Neuronal stem cell (in vitro differentiated cells): ENCODE results near the gene MYPN.

Source experiments
- DNase-seq: peaks from one replicate; pipeline ENCODE4 v3.0.0-alpha.2; 2013; ENCODE audit warnings: low spot score
- H2AFZ ChIP-seq: one replicate; pipeline ENCODE4 v1.6.1; 2013; ENCODE audit warnings: mild to moderate bottlenecking, low read length, inconsistent platforms
- H2AK5ac ChIP-seq: 2 replicates; pipeline ENCODE4 v1.6.1; 2013; ENCODE audit warnings: low read depth, mild to moderate bottlenecking, inconsistent platforms, low read length, moderate library complexity, mixed read lengths
- H2BK120ac ChIP-seq: 2 replicates; pipeline ENCODE4 v1.6.1; 2013; ENCODE audit warnings: low read depth, mild to moderate bottlenecking, inconsistent platforms, low read length, moderate library complexity, mixed read lengths
- H2BK12ac ChIP-seq: one replicate; pipeline ENCODE4 v1.6.1; 2013; ENCODE audit warnings: low read length, inconsistent platforms
- H2BK15ac ChIP-seq: 2 replicates; pipeline ENCODE4 v1.6.1; 2013; ENCODE audit warnings: mild to moderate bottlenecking, low read length, inconsistent platforms, mixed read lengths
- H2BK5ac ChIP-seq: one replicate; pipeline ENCODE4 v1.6.1; 2013; ENCODE audit warnings: inconsistent platforms, mild to moderate bottlenecking, low read length, moderate library complexity
- H3K14ac ChIP-seq: one replicate; pipeline ENCODE4 v1.6.1; 2013; ENCODE audit warnings: low read length, inconsistent platforms
- H3K18ac ChIP-seq: 2 replicates; pipeline ENCODE4 v1.6.1; 2013; ENCODE audit warnings: low read length, inconsistent platforms
- H3K23ac ChIP-seq: 2 replicates; pipeline ENCODE4 v1.6.1; 2013; ENCODE audit warnings: low read depth, mild to moderate bottlenecking, mixed read lengths, low read length, inconsistent platforms; ENCODE audit not compliant: poor library complexity
- H3K27ac ChIP-seq: replicated peaks from 3 replicates; pipeline ENCODE4 v1.5.1; 2013; ENCODE audit warnings: low read length, inconsistent platforms
- H3K27me3 ChIP-seq, 3 experiments: 2 replicates each; pipeline ENCODE4 v1.6.1; 2013; ENCODE audit warnings: low read length in 3 of 3, mild to moderate bottlenecking in 2 of 3, inconsistent platforms in 1 of 3, low read depth in 1 of 3, mixed read lengths in 1 of 3, moderate library complexity in 1 of 3; ENCODE audit not compliant: control insufficient read depth in 3 of 3, insufficient read depth in 3 of 3
- H3K36me3 ChIP-seq, 2 donors: replicated peaks in 1 of 2; 2 replicates each; pipeline ENCODE4 v1.6.1; 2013; ENCODE audit warnings: low read length in 2 of 2; ENCODE audit not compliant: control insufficient read depth in 2 of 2, insufficient read depth in 2 of 2
- H3K4ac ChIP-seq: 2 replicates; pipeline ENCODE4 v1.6.1; 2013; ENCODE audit warnings: inconsistent platforms, mild to moderate bottlenecking, low read length, moderate library complexity
- H3K4me1 ChIP-seq, 2 donors: 1 replicate in 1 of 2; 2 replicates in 1 of 2; pipeline ENCODE4 v1.6.1; 2013; ENCODE audit warnings: low read length in 2 of 2, low read depth in 1 of 2; ENCODE audit not compliant: control insufficient read depth in 2 of 2, insufficient read depth in 1 of 2
- H3K4me2 ChIP-seq: one replicate; pipeline ENCODE4 v1.6.1; 2013; ENCODE audit warnings: mild to moderate bottlenecking, low read length, inconsistent platforms; ENCODE audit not compliant: insufficient read depth, poor library complexity, severe bottlenecking
- H3K4me3 ChIP-seq, 2 donors: 2 replicates each; pipeline ENCODE4 v1.5.1; 2013; ENCODE audit warnings: low read length in 2 of 2, mild to moderate bottlenecking in 2 of 2, inconsistent platforms in 1 of 2, moderate library complexity in 1 of 2
- H3K79me1 ChIP-seq: one replicate; pipeline ENCODE4 v1.6.1; 2013; ENCODE audit warnings: low read depth, mild to moderate bottlenecking, inconsistent platforms, low read length, moderate library complexity
- H3K9ac ChIP-seq: one replicate; pipeline ENCODE4 v1.6.1; 2013; ENCODE audit warnings: mild to moderate bottlenecking, low read depth, low read length, inconsistent platforms; ENCODE audit not compliant: poor library complexity
- H3K9me3 ChIP-seq, 2 donors: replicated peaks in 1 of 2; 2 replicates each; pipeline versions ENCODE3 to v1.6.1; 2013; ENCODE audit warnings: low read length in 2 of 2, mild to moderate bottlenecking in 2 of 2, inconsistent platforms in 1 of 2, low read depth in 1 of 2, mixed read lengths in 1 of 2, moderate library complexity in 1 of 2; ENCODE audit not compliant: control insufficient read depth in 2 of 2, insufficient read depth in 1 of 2
- H4K8ac ChIP-seq: one replicate; pipeline ENCODE4 v1.6.1; 2013; ENCODE audit warnings: low read depth, mild to moderate bottlenecking, inconsistent platforms, low read length, moderate library complexity
- H4K91ac ChIP-seq: one replicate; pipeline ENCODE4 v1.6.1; 2013; ENCODE audit warnings: low read length, low read depth, mild to moderate bottlenecking, inconsistent platforms; ENCODE audit not compliant: poor library complexity
- WGBS, 2 donors: extraction: QIAGEN DNeasy Blood & Tissue Kit; methylation state at CpG; one replicate each; pipeline ENCODE4 v1.1.7; 2013; ENCODE audit warnings: missing lambda C conversion rate in 2 of 2, mixed read lengths in 1 of 2; ENCODE audit not compliant: insufficient read length in 2 of 2, insufficient replicate concordance in 1 of 2; ENCODE audit errors: extremely low coverage in 2 of 2; 5-methylcytosine and 5-hydroxymethylcytosine counted together

The MYPN gene

DNA sequence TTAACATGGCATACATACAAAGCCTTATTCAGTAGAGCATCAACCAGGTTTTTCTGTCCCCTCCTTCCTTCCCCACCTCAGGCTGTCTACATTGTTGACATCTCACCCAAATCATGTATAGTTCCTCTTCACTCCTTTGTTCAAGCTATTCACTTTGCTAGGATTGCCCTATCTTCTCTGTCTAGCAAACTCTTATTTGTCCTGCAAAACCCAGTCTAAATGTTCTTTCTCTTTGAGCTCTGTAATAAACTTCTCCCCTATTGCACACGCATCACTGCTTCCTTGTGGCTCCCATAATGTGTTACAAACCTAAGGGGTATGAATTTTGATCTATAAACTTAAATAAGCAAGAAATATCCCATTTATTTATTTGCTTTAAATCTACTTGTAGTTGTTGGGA, 36.8 kb downstream of the MYPN start:
- Histone ChIP-seq H3K4me1 (no peaks in the 10 kb centered on the region), H3K4me3 (no peak overlapping the region), H4K8ac (no peak overlapping the region), H4K91ac (no peak overlapping the region), H3K79me1 (no peaks in the 10 kb centered on the region), H3K9me3 (no peaks in the 10 kb centered on the region), H3K36me3 (no peaks in the 10 kb centered on the region), H3K4ac (no peak overlapping the region), H3K23ac (no peak overlapping the region), H3K14ac (no peak overlapping the region), H2BK120ac (no peak overlapping the region), H2BK5ac (no peak overlapping the region), H2AK5ac (no peak overlapping the region), H3K18ac (no peak overlapping the region), H3K4me2 (no peak overlapping the region), H3K27ac (no peak overlapping the region), H2AFZ (no peak overlapping the region), H2BK15ac (no peak overlapping the region), H3K9ac (no peak overlapping the region), H2BK12ac (no peak overlapping the region), H3K27me3 (peaks cover 0 to 9% (median 0%) of the 10 kb centered on the region in 3 experiments)
- WGBS, 2 donors: no CpG with 5 or more reads among the region's 1 CpG
- no peak for DNase-seq

DNA sequence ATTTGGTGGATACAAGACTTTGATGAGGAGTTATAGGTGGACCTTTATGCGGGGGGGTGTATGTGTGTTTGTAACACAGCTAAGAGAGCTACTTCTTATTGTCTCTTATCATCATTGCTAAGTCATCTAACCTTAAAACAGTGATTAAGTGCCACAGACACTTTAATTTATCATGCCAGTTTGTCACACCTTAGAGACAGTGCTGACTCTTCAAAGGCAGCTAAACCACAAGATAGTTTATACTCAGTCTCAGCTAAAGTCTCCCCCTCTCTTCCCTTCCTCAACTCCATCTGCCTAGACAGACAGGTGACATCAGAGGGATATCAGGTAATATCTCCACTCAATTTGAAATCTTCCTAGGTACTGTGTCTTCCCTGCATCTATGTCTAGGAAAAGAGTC, 42.2 kb downstream of the MYPN start:
- Histone ChIP-seq H3K79me1 (no peaks in the 10 kb centered on the region), H3K27ac (no peak overlapping the region), H4K8ac (no peak overlapping the region), H3K4me2 (no peak overlapping the region), H2BK5ac (no peak overlapping the region), H3K18ac (no peak overlapping the region), H3K14ac (no peak overlapping the region), H3K27me3 (peaks cover 0 to 6% (median 0%) of the 10 kb centered on the region in 3 experiments), H3K9ac (no peak overlapping the region), H2BK120ac (no peak overlapping the region), H3K4ac (no peak overlapping the region), H3K36me3 (no peaks in the 10 kb centered on the region), H3K4me3 (no peak overlapping the region), H3K4me1 (peaks cover 4 to 6% of the 10 kb centered on the region in 2 donors), H2BK15ac (no peak overlapping the region), H2AK5ac (no peak overlapping the region), H3K23ac (no peak overlapping the region), H2AFZ (no peak overlapping the region), H3K9me3 (no peaks in the 10 kb centered on the region), H2BK12ac (no peak overlapping the region), H4K91ac (no peak overlapping the region)
- DNase-seq: no peak
- no CpG with 5 or more reads among the region's 1 CpG for WGBS, 2 donors

DNA sequence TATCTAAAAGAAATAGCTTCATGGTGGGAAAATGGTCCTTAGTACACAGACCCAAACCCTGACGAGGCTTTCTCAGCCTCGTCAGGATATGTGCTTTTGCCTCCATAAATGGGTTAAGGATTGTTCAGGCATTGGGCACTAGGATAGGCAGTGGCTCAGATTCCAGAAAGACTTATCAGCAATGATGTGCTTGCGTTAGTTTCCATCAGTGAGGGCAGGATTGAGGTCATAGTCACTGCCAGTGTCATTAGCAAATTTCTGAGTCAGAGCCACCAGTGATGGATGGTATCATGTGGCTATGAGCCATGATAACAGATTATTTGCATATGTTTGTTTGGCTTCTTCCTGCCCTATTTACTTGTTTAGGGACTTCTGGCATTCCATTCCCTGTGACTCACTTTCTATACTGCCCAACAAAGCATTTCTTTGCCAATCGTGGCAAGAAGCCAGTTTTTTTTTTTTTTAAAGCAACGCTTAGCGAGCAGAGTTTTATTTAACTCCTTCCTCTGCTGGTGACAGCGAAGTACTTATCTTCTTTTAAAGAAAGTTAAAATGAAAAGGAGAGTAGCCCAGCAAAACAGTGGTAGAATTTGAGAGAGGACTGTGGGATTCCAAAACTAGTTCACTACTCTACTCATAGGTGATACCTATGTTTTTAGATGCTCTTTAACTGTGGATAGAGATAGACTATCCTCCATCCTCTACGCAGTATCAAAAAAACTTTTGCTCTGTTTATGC, 44.4 kb downstream of the MYPN start:
- no peak overlapping the region for H4K91ac ChIP-seq
- H3K18ac ChIP-seq: no peak overlapping the region
- H2AFZ ChIP-seq: peak overlapping the region; percentile 68
- no peak overlapping the region for H3K27ac ChIP-seq
- H3K79me1 ChIP-seq: no peaks in the 10 kb centered on the region
- H3K4me3 ChIP-seq: no peak overlapping the region
- H3K4me2 ChIP-seq: no peak overlapping the region
- WGBS, 2 donors: no CpG with 5 or more reads among the region's 8 CpGs
- H3K23ac ChIP-seq: no peak overlapping the region
- H3K9me3 ChIP-seq: no peaks in the 10 kb centered on the region
- DNase-seq: no peak
- no peak overlapping the region for H2BK12ac ChIP-seq
- H3K14ac ChIP-seq: no peak overlapping the region
- no peak overlapping the region for H3K4ac ChIP-seq
- H2BK15ac ChIP-seq: no peak overlapping the region
- H2BK120ac ChIP-seq: no peak overlapping the region
- H2AK5ac ChIP-seq: no peak overlapping the region
- H3K27me3 ChIP-seq: no peaks in the 10 kb centered on the region
- no peak overlapping the region for H4K8ac ChIP-seq
- H3K36me3 ChIP-seq: no peaks in the 10 kb centered on the region
- peaks cover 4 to 6% of the 10 kb centered on the region in 2 donors for H3K4me1 ChIP-seq
- no peak overlapping the region for H3K9ac ChIP-seq
- no peak overlapping the region for H2BK5ac ChIP-seq

DNA sequence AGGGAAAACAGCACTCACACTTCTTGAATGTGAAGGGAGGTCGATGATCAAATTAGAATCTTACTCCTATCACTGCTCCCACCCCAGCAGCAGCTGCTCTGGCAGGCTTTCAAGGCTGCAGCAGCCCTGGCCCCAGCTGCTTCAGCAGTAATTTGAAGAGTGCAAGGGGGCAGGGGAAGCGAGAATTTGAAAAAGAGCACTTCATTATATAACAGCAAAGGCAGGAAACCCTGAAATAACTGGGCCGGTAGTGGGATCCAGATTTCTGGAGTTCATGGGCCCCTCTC, 44.9 kb downstream of the MYPN start:
- Histone ChIP-seq H3K9me3 (no peaks in the 10 kb centered on the region), H3K14ac (no peak overlapping the region), H2BK5ac (no peak overlapping the region), H3K23ac (no peak overlapping the region), H3K18ac (no peak overlapping the region), H2BK120ac (no peak overlapping the region), H3K4me3 (no peak overlapping the region), H3K27me3 (no peaks in the 10 kb centered on the region), H4K8ac (no peak overlapping the region), H2AFZ (peak overlapping the region; percentile 68), H3K9ac (no peak overlapping the region), H3K27ac (no peak overlapping the region), H3K4ac (no peak overlapping the region), H2BK12ac (no peak overlapping the region), H4K91ac (no peak overlapping the region), H2AK5ac (no peak overlapping the region), H3K79me1 (no peaks in the 10 kb centered on the region), H3K36me3 (no peaks in the 10 kb centered on the region), H3K4me1 (peaks cover 4 to 6% of the 10 kb centered on the region in 2 donors), H2BK15ac (no peak overlapping the region), H3K4me2 (no peak overlapping the region)
- no peak for DNase-seq
- WGBS, 2 donors: no CpG with 5 or more reads among the region's 3 CpGs
